Thyroid gland (tissue), 4 donors: ENCODE data around the gene WWC1. TPM values are rescaled to one million over a fixed set of nuclear protein-coding genes. Genes with fewer than 3 reads are reported as not detected.

Experiments
- DNase-seq, 2 donors: peaks; one replicate each; pipeline ENCODE4 v3.0.0-alpha.2; 2019
- H3K27ac ChIP-seq, 3 donors: fragments of 200-600 bp; sonication (generic); 1 replicate in 2 of 3; 2 replicates in 1 of 3; pipeline ENCODE4 v1.5.1; 2016 to 2019; ENCODE audit warnings: mild to moderate bottlenecking in 1 of 3, moderate library complexity in 1 of 3
- H3K27me3 ChIP-seq: fragments of 200-600 bp; sonication (generic); one replicate; pipeline ENCODE4 v1.5.1; 2019
- H3K36me3 ChIP-seq, 2 donors: fragments of 200-600 bp; sonication (generic); one replicate each; pipeline ENCODE4 v1.5.1; 2016 to 2019
- H3K4me1 ChIP-seq, 2 donors: fragments of 200-600 bp; sonication (generic); one replicate each; pipeline ENCODE4 v1.5.1; 2017 to 2019
- H3K4me3 ChIP-seq, 3 donors: fragments of 200-600 bp; sonication (generic); replicated peaks in 1 of 3; 1 replicate in 2 of 3; 2 replicates in 1 of 3; pipeline ENCODE4 v1.5.1; 2016; ENCODE audit warnings: mild to moderate bottlenecking in 1 of 3
- H3K9me3 ChIP-seq: fragments of 200-600 bp; sonication (generic); one replicate; pipeline ENCODE4 v1.5.1; 2017
- CTCF ChIP-seq, 6 experiments: fragments of 200-600 bp in 3 of 6; fragments of 450-650 bp in 3 of 6; sonication (generic) in 3 of 6; IDR thresholded peaks; one replicate each; pipeline ENCODE4 v1.5.1; 2016 to 2019; ENCODE audit warnings: antibody characterized with exemption in 6 of 6, mild to moderate bottlenecking in 2 of 6, inconsistent platforms in 1 of 6, moderate library complexity in 1 of 6
- POLR2A ChIP-seq, 2 donors: fragments of 450-650 bp; IDR thresholded peaks; one replicate each; pipeline ENCODE4 v1.6.1; 2017; ENCODE audit warnings: antibody characterized with exemption in 2 of 2, mild to moderate bottlenecking in 2 of 2, moderate library complexity in 1 of 2
- WGBS, 2 donors: methylation state at CpG; one replicate each; pipeline ENCODE4 v1.1.5; 2017; 5-methylcytosine and 5-hydroxymethylcytosine counted together
- intact Hi-C: fragments of 100-400 bp; cut with DNase I; formaldehyde crosslinking; loops from one replicate; pipeline ENCODE4 v1.15.1; 2023
- total RNA-seq, 4 donors: library from RNA; depleted of rRNA; stranded (reverse); fragments of >200 nt; gene quantifications; one replicate each; pipeline ENCODE4 v1.2.3, GENCODE V29; 2016

Gene WWC1
- total RNA-seq, 4 donors from 2014 or later = 38.7 to 80.1 (median 54.0) TPM

GRCh38 chr5:168413062-168413461 lies 121.6 kb downstream of the WWC1 start:
- Histone ChIP-seq H3K9me3 (no peaks in the 10 kb centered on the region), H3K27me3 (no peaks in the 10 kb centered on the region), H3K4me1 (peaks cover 3 to 5% of the 10 kb centered on the region in 2 donors), H3K27ac (no peak overlapping the region), H3K4me3 (no peak overlapping the region), H3K36me3 (peaks cover 0 to 10% of the 10 kb centered on the region in 2 donors)
- intact Hi-C loops = no loop called here
- DNase-seq = no peak
- WGBS, 2 donors = 86 to 88% methylated on average over 3 of the region's 3 CpGs
- TF ChIP-seq POLR2A (IDR thresholded peaks at IDR 0.05) = no peak
- no peak for TF ChIP-seq CTCF (IDR thresholded peaks at IDR 0.05)

- Histone ChIP-seq H3K27ac (no peak overlapping the region), H3K4me1 (peaks cover 3 to 5% of the 10 kb centered on the region in 2 donors), H3K4me3 (no peak overlapping the region), H3K9me3 (no peaks in the 10 kb centered on the region), H3K27me3 (no peaks in the 10 kb centered on the region), H3K36me3 (peaks cover 0 to 6% of the 10 kb centered on the region in 2 donors)
- no peak for DNase-seq
- TF ChIP-seq POLR2A (IDR thresholded peaks at IDR 0.05) (no peak), CTCF (IDR thresholded peaks at IDR 0.05) (no peak)
- 92 to 99% methylated on average over 3 of the region's 3 CpGs for WGBS, 2 donors
- intact Hi-C loops = no loop called here
Measured at GRCh38 chr5:168413596-168413995, 122.2 kb downstream of the WWC1 start.

- TF ChIP-seq CTCF (IDR thresholded peaks at IDR 0.05) (no peak), POLR2A (IDR thresholded peaks at IDR 0.05) (no peak)
- Histone ChIP-seq H3K4me3 (no peak overlapping the region), H3K4me1 (peaks cover 3 to 5% of the 10 kb centered on the region in 2 donors), H3K27me3 (no peaks in the 10 kb centered on the region), H3K27ac (no peak overlapping the region), H3K36me3 (peaks cover 0 to 4% of the 10 kb centered on the region in 2 donors), H3K9me3 (no peaks in the 10 kb centered on the region)
- intact Hi-C loops = no loop called here
- 88 to 89% methylated on average over 4 of the region's 4 CpGs for WGBS, 2 donors
- no peak for DNase-seq
Measured at GRCh38 chr5:168415401-168415800, 124.0 kb downstream of the WWC1 start.

GRCh38 chr5:168415971-168416370 lies 124.5 kb downstream of the WWC1 start:
- WGBS, 2 donors = 84 to 93% methylated on average over 6 of the region's 6 CpGs
- peaks cover 0 to 4% of the 10 kb centered on the region in 2 donors for H3K36me3 ChIP-seq
- TF ChIP-seq POLR2A (IDR thresholded peaks at IDR 0.05) (no peak), CTCF (IDR thresholded peaks at IDR 0.05) (no peak)
- no peaks in the 10 kb centered on the region for H3K9me3 ChIP-seq
- no peak overlapping the region for H3K27ac ChIP-seq
- no peak for DNase-seq
- no peak overlapping the region for H3K4me3 ChIP-seq
- no peaks in the 10 kb centered on the region for H3K27me3 ChIP-seq
- peaks cover 3 to 5% of the 10 kb centered on the region in 2 donors for H3K4me1 ChIP-seq
- intact Hi-C loops = no loop called here

GRCh38 chr5:168417731-168418429 lies 126.4 kb downstream of the WWC1 start:
- H3K27me3 ChIP-seq = no peaks in the 10 kb centered on the region
- DNase-seq = no peak
- H3K27ac ChIP-seq = no peak overlapping the region
- intact Hi-C loops = no loop called here
- 81 to 87% methylated on average over 10 of the region's 10 CpGs for WGBS, 2 donors
- H3K36me3 ChIP-seq = peaks cover 0 to 4% of the 10 kb centered on the region in 2 donors
- H3K4me3 ChIP-seq = no peak overlapping the region
- TF ChIP-seq POLR2A (IDR thresholded peaks at IDR 0.05) = no peak
- no peak for TF ChIP-seq CTCF (IDR thresholded peaks at IDR 0.05)
- H3K9me3 ChIP-seq = no peaks in the 10 kb centered on the region
- H3K4me1 ChIP-seq = no peaks in the 10 kb centered on the region
